GM23338 (cell line): ENCODE measurements around the gene NXN. TPM values are rescaled to one million over a fixed set of nuclear protein-coding genes. Genes with fewer than 3 reads are reported as not detected.

ENCODE experiments used
- ETS1 ChIP-seq: IDR thresholded peaks from 2 replicates; pipeline ENCODE4 v1.6.1; 2016; ENCODE audit warnings: antibody characterized with exemption
- EZH2 ChIP-seq: fragments of 200-600 bp; sonication (generic); IDR thresholded peaks from one replicate; pipeline ENCODE4 v1.8.0; 2017; ENCODE audit warnings: antibody characterized with exemption, mild to moderate bottlenecking, low read depth; ENCODE audit not compliant: unreplicated experiment
- EZH2phosphoT487 ChIP-seq: fragments of 200-600 bp; sonication (generic); IDR thresholded peaks from one replicate; pipeline ENCODE4 v1.8.1; 2018; ENCODE audit warnings: antibody characterized with exemption; ENCODE audit not compliant: unreplicated experiment
- JUNB ChIP-seq: IDR thresholded peaks from one replicate; pipeline ENCODE4 v1.6.1; 2016; ENCODE audit warnings: antibody characterized with exemption; ENCODE audit not compliant: unreplicated experiment
- POLR2AphosphoS5 ChIP-seq: IDR thresholded peaks from 2 replicates; pipeline ENCODE4 v1.6.1; 2016; ENCODE audit warnings: antibody characterized with exemption, low read depth
- STAT1 ChIP-seq: IDR thresholded peaks from one replicate; pipeline ENCODE4 v1.6.1; 2016; ENCODE audit warnings: antibody characterized with exemption; ENCODE audit not compliant: unreplicated experiment
- ZNF114 ChIP-seq: fragments of 250-450 bp; sonication (Bioruptor Pico); IDR thresholded peaks from 2 replicates; pipeline ENCODE4 v1.5.0; 2020; ENCODE audit warnings: mild to moderate bottlenecking, moderate library complexity
- ZNF462 ChIP-seq: fragments of 250-450 bp; sonication (Bioruptor Pico); IDR thresholded peaks from 2 replicates; pipeline ENCODE4 v1.5.0; 2020; ENCODE audit warnings: mild to moderate bottlenecking, moderate library complexity
- polyA plus RNA-seq: library from polyadenylated mRNA; unstranded; fragments of >200 nt; fragmentation: Nextera tagmentation; extraction: Ambion mirVana; gene quantifications from 2 replicates; pipeline ENCODE4 v1.2.1, GENCODE V29; 2016
- total RNA-seq: library from RNA; depleted of rRNA; stranded (reverse); fragments of >200 nt; shearing (Covaris generic); gene quantifications from 2 replicates; pipeline ENCODE4 v1.2.3, GENCODE V29; 2014

The NXN gene
- total and polyA plus RNA-seq, 2 experiments from 2014 or later, result 31.8 to 105 TPM

- no peak for TF ChIP-seq ZNF462 (CRISPR knock-in tag)
- no peak for TF ChIP-seq ETS1
- no peak for TF ChIP-seq JUNB
- TF ChIP-seq STAT1, result no peak
- TF ChIP-seq POLR2AphosphoS5, result no peak
- TF ChIP-seq EZH2phosphoT487, result no peak
- TF ChIP-seq ZNF114 (CRISPR knock-in tag), result no peak
- no peak for TF ChIP-seq EZH2
Measured at GRCh38 chr17:1013729-1014090, 34.1 kb upstream of the NXN start (continued).
